Measurements from ENCODE around the gene SPHK2. TPM values are rescaled to one million over a fixed set of nuclear protein-coding genes. Genes with fewer than 3 reads are reported as not detected.

The SPHK2 gene
- total RNA-seq, 4 donors from 2014 or later: 3.9 to 9.9 (median 5.6) TPM

- WGBS: 33% methylated on average over 6 of the region's 6 CpGs
- H3K4me1 ChIP-seq: peaks cover 72% of the 10 kb centered on the region
- H3K27ac ChIP-seq: peak overlapping the region; percentile 88
- H3K36me3 ChIP-seq: peaks cover 26% of the 10 kb centered on the region
- no peaks in the 10 kb centered on the region for H3K27me3 ChIP-seq
- no peaks in the 10 kb centered on the region for H3K9me3 ChIP-seq
- DNase-seq (ENCODE audit: low spot score in 2 of 2): no peak
- TF ChIP-seq POLR2AphosphoS5 (IDR thresholded peaks at IDR 0.05): no peak
- TF ChIP-seq CTCF (IDR thresholded peaks at IDR 0.05): no peak
- no peak for TF ChIP-seq EP300 (IDR thresholded peaks at IDR 0.05)
- no peak for TF ChIP-seq POLR2A (IDR thresholded peaks at IDR 0.05)
- peak overlapping the region; percentile 81 for H3K4me3 ChIP-seq
Observed at GRCh38 chr19:48619692-48620585, 633 bp downstream of the SPHK2 start.

GRCh38 chr19:48623556-48624066 lies 4.3 kb downstream of the SPHK2 start:
- Histone ChIP-seq H3K27me3 (no peaks in the 10 kb centered on the region), H3K27ac (peak overlapping the region; percentile 64), H3K36me3 (peaks cover 6% of the 10 kb centered on the region), H3K4me3 (peak overlapping the region; percentile 46), H3K9me3 (no peaks in the 10 kb centered on the region), H3K4me1 (peaks cover 46% of the 10 kb centered on the region)
- DNase-seq (ENCODE audit: low spot score in 2 of 2): no peak
- 19% methylated on average over 8 of the region's 8 CpGs for WGBS
- TF ChIP-seq POLR2A (IDR thresholded peaks at IDR 0.05): no peak
- no peak for TF ChIP-seq CTCF (IDR thresholded peaks at IDR 0.05)
- TF ChIP-seq POLR2AphosphoS5 (IDR thresholded peaks at IDR 0.05): no peak
- TF ChIP-seq EP300 (IDR thresholded peaks at IDR 0.05): no peak

- Histone ChIP-seq H3K4me3 (peak overlapping the region; percentile 46), H3K9me3 (no peaks in the 10 kb centered on the region), H3K27me3 (no peaks in the 10 kb centered on the region), H3K27ac (peak overlapping the region; percentile 71), H3K4me1 (peaks cover 46% of the 10 kb centered on the region), H3K36me3 (peaks cover 6% of the 10 kb centered on the region)
- TF ChIP-seq POLR2A (IDR thresholded peaks at IDR 0.05): no peak
- peak in 1 of 3 donors; percentile 48 for TF ChIP-seq POLR2AphosphoS5 (IDR thresholded peaks at IDR 0.05)
- WGBS: 3% methylated on average over 36 of the region's 40 CpGs
- peak; percentile 97 to 98 for DNase-seq (ENCODE audit: low spot score in 2 of 2)
Observed at GRCh38 chr19:48624067-48624594, 4.8 kb downstream of the SPHK2 start.

GRCh38 chr19:48624791-48625723 lies 5.8 kb downstream of the SPHK2 start:
- Histone ChIP-seq H3K9me3 (no peaks in the 10 kb centered on the region), H3K27ac (no peak overlapping the region), H3K27me3 (no peaks in the 10 kb centered on the region), H3K36me3 (peaks cover 6% of the 10 kb centered on the region), H3K4me3 (peak overlapping the region; percentile 46), H3K4me1 (peaks cover 44% of the 10 kb centered on the region)
- TF ChIP-seq EP300 (IDR thresholded peaks at IDR 0.05) (no peak), POLR2AphosphoS5 (IDR thresholded peaks at IDR 0.05) (no peak), POLR2A (IDR thresholded peaks at IDR 0.05) (no peak), CTCF (IDR thresholded peaks at IDR 0.05) (no peak)
- no peak for DNase-seq (ENCODE audit: low spot score in 2 of 2)
- whole genome bisulfite sequencing: 52% methylated on average over 22 of the region's 24 CpGs

- TF ChIP-seq CTCF (IDR thresholded peaks at IDR 0.05): no peak
- TF ChIP-seq EP300 (IDR thresholded peaks at IDR 0.05): no peak
- TF ChIP-seq POLR2AphosphoS5 (IDR thresholded peaks at IDR 0.05): no peak
- TF ChIP-seq POLR2A (IDR thresholded peaks at IDR 0.05): no peak
- Histone ChIP-seq H3K4me1 (peaks cover 47% of the 10 kb centered on the region), H3K4me3 (no peak overlapping the region), H3K9me3 (no peaks in the 10 kb centered on the region), H3K27me3 (no peaks in the 10 kb centered on the region), H3K27ac (no peak overlapping the region), H3K36me3 (peaks cover 9% of the 10 kb centered on the region)
- no peak for DNase-seq (ENCODE audit: low spot score in 2 of 2)
- 87% methylated on average over 9 of the region's 30 CpGs for WGBS
Observed at GRCh38 chr19:48625891-48626327, 6.6 kb downstream of the SPHK2 start.

All from suprapubic skin (tissue), 4 donors.